Activated CD4-positive, alpha-beta memory T cell treated with anti-CD3 and anti-CD28 coated beads for 36 hours (primary cell): ENCODE results near the gene PPP6R2. TPM values are rescaled to one million over a fixed set of nuclear protein-coding genes. Genes with fewer than 3 reads are reported as not detected.

ENCODE experiments used
- CTCF ChIA-PET: fragments of 350-600 bp; sonication (Branson Sonifier 250); formaldehyde crosslinking; loops from one replicate; lab custom pipeline; 2021; ENCODE audit warnings: antibody characterized with exemption, inconsistent platforms; lab: Charles Lee
- POLR2A ChIA-PET: fragments of 350-600 bp; sonication (Branson Sonifier 250); formaldehyde crosslinking; loops from one replicate; lab custom pipeline; 2021; ENCODE audit warnings: antibody characterized with exemption; lab: Charles Lee
- DNase-seq: peaks from one replicate; pipeline ENCODE4 v3.0.0-alpha.2; 2020
- H3K27ac Mint-ChIP-seq: one replicate; pipeline ENCODE4 v1.8.0; 2021; ENCODE audit warnings: mixed read lengths
- H3K27me3 Mint-ChIP-seq: one replicate; pipeline ENCODE4 v1.8.0; 2021; ENCODE audit warnings: mixed read lengths
- H3K36me3 Mint-ChIP-seq: one replicate; pipeline ENCODE4 v1.8.0; 2021; ENCODE audit warnings: mixed read lengths
- H3K4me1 Mint-ChIP-seq: one replicate; pipeline ENCODE4 v1.8.0; 2021; ENCODE audit warnings: low read depth, mixed read lengths
- H3K4me3 Mint-ChIP-seq: one replicate; pipeline ENCODE4 v1.8.0; 2021; ENCODE audit warnings: mild to moderate bottlenecking, mixed read lengths
- H3K9me3 Mint-ChIP-seq: one replicate; pipeline ENCODE4 v1.8.0; 2021; ENCODE audit warnings: mixed read lengths
- intact Hi-C: fragments of 100-400 bp; cut with micrococcal nuclease; formaldehyde crosslinking; loops from one replicate; pipeline ENCODE4 v1.15.1; 2023
- total RNA-seq, 2 experiments: library from RNA; stranded (reverse); gene quantifications; one replicate each; pipeline ENCODE4 v1.2.3, GENCODE V29; 2021

The PPP6R2 gene
- total RNA-seq, 2 experiments from 2014 or later: 41.2 to 41.7 TPM

DNA sequence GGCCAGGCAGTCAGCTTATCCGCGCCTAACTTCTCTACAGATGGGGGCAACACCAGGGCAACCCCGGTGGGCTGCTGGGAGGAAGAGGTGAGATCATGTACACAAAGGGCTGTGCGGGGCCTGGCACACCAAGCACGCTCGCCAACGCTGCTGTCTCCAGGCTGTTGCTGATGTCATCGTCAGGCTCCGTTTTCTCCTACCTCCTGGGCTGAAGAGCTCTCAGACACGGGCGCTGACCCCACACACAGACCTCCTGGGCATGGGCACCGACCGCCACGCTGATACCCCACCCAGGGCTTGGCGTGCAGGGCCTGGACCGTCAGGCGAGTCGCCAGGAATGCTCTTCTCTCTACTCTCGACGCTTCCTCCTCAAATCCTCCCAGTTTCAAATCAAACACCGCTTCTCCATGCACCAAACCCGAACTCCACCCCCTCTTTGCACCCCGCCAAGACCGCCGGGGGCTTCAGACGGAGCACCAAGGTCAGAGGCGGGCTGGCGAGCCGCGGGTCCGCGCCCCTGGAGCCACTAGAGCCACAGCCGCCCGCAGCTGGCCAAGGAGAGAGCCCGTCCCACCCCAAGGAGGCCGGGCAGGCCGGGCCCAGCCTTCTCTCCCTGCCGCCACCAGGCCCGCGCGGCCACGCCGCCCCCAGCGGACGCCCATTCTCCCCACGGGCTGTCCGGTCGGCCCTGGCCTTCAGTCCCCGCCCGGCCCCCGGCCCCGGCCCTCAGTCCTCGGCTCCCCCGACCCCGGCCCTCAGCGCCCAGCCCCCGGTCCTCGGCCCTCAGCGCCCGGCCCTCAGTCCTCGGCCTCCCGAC lies 130.9 kb downstream of the PPP6R2 start:
- H3K27ac Mint-ChIP-seq: peak overlapping the region; percentile 78
- intact Hi-C loops: loop anchor here (2.0 to 5.0 kb wide), 3 partner anchors 21 to 132 kb away; partner anchors contain the start of genes LMF2 and PPP6R2
- H3K36me3 Mint-ChIP-seq: no peaks in the 10 kb centered on the region
- peak; percentile 66 for DNase-seq
- no peaks in the 10 kb centered on the region for H3K9me3 Mint-ChIP-seq
- peaks cover 54% of the 10 kb centered on the region for H3K4me1 Mint-ChIP-seq
- POLR2A ChIA-PET: interaction anchor here (1.0 to 1.7 kb wide), 4 partner anchors 34 to 62 kb away, joined by 4 to 7 read pairs (median 4); partner anchors contain the start of genes LMF2, NCAPH2 and SCO2
- H3K27me3 Mint-ChIP-seq: no peaks in the 10 kb centered on the region
- CTCF ChIA-PET: interaction anchor here (0.7 to 3.6 kb wide), 12 partner anchors 9 to 223 kb away, joined by 3 to 12 read pairs (median 4); partner anchors contain the start of genes HDAC10, SCO2 and SYCE3
- peak overlapping the region; percentile 95 for H3K4me3 Mint-ChIP-seq

DNA sequence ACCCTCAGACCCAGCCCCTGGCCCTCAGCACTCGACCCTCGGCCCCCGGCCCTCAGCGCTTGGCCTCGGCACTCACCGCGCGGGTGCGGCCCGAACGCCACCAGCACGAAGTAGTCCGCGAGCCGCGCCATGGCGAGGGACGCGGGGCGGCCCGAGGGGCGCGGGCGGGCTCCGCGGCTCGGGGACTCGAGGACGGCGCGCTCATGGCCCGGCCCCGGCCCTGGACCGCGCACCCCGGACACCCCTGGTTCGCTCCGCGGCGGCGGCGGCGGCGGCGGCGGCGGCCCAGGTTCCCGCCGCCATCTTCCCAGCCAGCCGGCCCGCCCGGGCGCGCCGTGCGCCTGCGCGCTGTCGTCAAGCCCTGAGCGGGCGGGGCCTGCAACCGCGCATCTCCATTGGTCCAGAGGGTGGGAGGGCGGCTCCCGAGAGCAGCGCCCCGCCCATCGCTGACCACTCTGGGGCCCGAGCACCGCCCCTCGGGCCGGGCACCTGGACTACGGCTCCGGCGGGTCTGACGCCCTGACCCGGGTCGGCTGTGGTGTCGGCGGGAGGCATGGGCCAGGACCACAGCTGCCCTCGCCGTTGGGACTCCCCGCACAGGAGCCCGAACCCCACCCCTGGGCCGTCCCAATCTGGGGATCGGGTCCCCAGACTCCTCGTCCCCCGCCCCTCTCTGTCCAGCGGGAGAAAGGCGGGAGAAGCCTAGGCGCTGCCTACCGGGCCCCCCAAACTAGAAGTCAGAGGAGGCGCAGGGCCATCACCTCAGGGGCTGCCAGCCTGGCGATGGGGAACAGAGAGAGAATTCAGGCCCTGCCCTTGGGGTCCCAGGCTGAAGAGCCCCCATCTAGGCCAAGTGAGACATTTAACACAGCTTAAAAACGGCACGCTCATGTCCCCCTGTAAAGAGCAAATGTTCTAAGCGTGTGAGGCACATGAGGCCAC lies 131.9 kb downstream of the PPP6R2 start, which contains the start of gene SBF1:
Gene SBF1, minus strand, starts transcription at position 326 of the 942 bp plus-strand sequence. Its CDS starts 195 bp downstream, at position 131.
- DNase-seq: peak; percentile 93
- no peaks in the 10 kb centered on the region for H3K9me3 Mint-ChIP-seq
- H3K4me1 Mint-ChIP-seq: peaks cover 47% of the 10 kb centered on the region
- peak within 1 kb of the TSS; percentile 95 for H3K4me3 Mint-ChIP-seq
- peak within 1 kb of the TSS; percentile 78 for H3K27ac Mint-ChIP-seq
- POLR2A ChIA-PET: interaction anchor here (0.9 to 1.7 kb wide), 4 partner anchors 10 to 51 kb away, joined by 3 to 7 read pairs (median 4); partner anchors contain the start of genes LMF2, NCAPH2 and SCO2
- intact Hi-C loops: loop anchor here (1.0 to 5.0 kb wide), 3 partner anchors 32 to 146 kb away; partner anchors contain the start of genes LMF2 and PPP6R2
- H3K27me3 Mint-ChIP-seq: no peaks in the 10 kb centered on the region
- H3K36me3 Mint-ChIP-seq: no peaks in the 10 kb centered on the region
- CTCF ChIA-PET: interaction anchor here (0.8 to 3.6 kb wide), 4 partner anchors 18 to 146 kb away, joined by 3 to 12 read pairs (median 7); partner anchors contain the start of gene SCO2

DNA sequence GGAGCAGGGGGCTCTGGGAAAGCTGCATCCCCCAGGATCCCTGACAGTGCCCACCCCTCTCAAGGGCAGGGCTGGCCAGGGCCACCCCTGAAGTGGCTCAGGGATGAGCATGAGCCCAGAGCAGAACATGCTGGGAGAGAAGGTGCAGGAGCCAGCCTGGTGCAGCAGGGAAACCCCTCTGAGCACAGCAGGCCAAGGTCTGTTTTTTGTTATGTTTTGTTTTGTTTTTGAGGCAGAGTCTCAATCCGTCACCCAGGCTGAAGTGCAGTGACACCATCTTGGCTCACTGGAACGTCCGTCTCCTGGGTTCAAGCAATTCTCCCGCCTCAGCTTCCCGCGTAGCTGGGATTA lies 132.5 kb downstream of the PPP6R2 start:
- Mint-ChIP-seq H3K4me3 (peak overlapping the region; percentile 62), H3K9me3 (no peaks in the 10 kb centered on the region), H3K27ac (no peak overlapping the region), H3K36me3 (no peaks in the 10 kb centered on the region), H3K4me1 (peaks cover 43% of the 10 kb centered on the region), H3K27me3 (peaks cover 3% of the 10 kb centered on the region)
- DNase-seq: no peak
- intact Hi-C loops: loop anchor here (1.0 to 2.0 kb wide), 2 partner anchors 31 to 146 kb away; partner anchors contain the start of gene LMF2
- CTCF ChIA-PET: interaction anchor here (0.9 kb wide), 1 partner anchor 145 kb away, joined by 3 read pairs; no protein-coding TSS in a partner anchor
- POLR2A ChIA-PET: interaction anchor here (0.9 to 1.4 kb wide), 3 partner anchors 9 to 50 kb away, joined by 3 to 4 read pairs (median 4); partner anchors contain the start of gene SCO2

DNA sequence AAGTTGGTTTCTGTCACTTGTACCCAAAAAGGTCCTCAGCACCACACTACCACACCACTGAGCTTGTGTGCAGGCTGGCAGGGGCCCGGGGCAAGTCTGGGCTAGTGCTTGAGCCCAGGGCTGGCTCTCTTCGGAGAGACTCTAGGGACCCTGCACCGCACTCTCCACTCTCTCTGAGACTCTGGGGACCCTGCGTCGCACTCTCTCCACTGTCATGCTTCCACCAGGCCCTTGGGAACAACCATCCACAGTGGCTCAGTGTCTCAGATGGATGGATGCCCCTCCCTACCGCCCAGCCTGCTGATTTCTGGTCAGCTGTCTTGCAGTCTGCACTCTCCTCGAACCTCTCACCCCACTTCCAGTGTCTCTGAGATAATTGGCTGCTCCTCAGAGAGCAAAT lies 133.7 kb downstream of the PPP6R2 start:
- Mint-ChIP-seq H3K4me1 (peaks cover 31% of the 10 kb centered on the region), H3K36me3 (no peaks in the 10 kb centered on the region), H3K27me3 (peaks cover 3% of the 10 kb centered on the region), H3K27ac (no peak overlapping the region), H3K9me3 (no peaks in the 10 kb centered on the region), H3K4me3 (peak overlapping the region; percentile 22)
- intact Hi-C loops: no loop called here
- no peak for DNase-seq
- POLR2A ChIA-PET: no interaction called here
- CTCF ChIA-PET: interaction anchor here (1.3 kb wide), 1 partner anchor 21 kb away, joined by 3 read pairs; no protein-coding TSS in a partner anchor

DNA sequence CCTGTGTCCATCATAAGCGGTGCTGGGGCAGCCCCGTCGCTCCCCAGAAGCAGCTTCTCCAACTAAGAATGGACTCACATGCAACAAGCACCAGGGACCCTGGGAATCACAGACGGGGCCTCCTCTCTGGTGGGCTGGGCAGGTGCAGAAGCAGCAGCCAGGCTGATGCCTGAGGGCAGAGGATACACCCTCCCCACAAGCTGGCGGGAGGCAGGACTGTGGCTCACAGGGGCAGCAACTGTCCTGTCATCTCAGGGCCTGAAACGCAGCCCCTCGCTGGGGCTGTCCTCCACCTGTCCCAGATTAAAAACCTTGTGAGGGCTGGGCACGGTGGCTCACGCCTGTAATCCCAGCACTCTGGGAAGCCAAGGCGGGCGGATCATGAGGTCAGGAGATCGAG lies 134.8 kb downstream of the PPP6R2 start:
- DNase-seq: no peak
- Mint-ChIP-seq H3K4me1 (peaks cover 21% of the 10 kb centered on the region), H3K9me3 (no peaks in the 10 kb centered on the region), H3K36me3 (no peaks in the 10 kb centered on the region), H3K27ac (no peak overlapping the region), H3K4me3 (no peak overlapping the region), H3K27me3 (peaks cover 3% of the 10 kb centered on the region)
- CTCF ChIA-PET: interaction anchor here (0.8 to 1.3 kb wide), 2 partner anchors 20 to 30 kb away, joined by 3 to 5 read pairs; partner anchors contain the start of gene NCAPH2
- intact Hi-C loops: no loop called here
- POLR2A ChIA-PET: no interaction called here

DNA sequence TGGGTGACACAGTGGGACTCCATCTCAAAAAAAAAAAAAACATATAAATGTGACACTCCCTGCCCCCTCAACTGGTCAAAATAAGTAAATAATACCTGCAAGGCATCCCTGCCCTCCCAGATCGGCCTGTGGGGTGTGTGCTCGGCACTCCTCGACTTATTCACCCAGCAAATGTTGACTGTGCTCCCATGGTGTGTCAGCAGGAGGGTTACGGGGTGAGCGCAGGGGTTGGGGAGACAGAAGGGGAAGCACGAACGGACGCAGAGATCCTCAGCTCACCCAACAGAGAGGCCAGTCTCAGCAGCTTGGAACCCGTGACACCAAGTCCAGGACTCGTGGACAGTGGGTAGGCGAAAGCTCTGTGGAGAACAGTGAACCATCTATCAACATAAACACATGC lies 136.6 kb downstream of the PPP6R2 start:
- intact Hi-C loops: no loop called here
- CTCF ChIA-PET: interaction anchor here (1.3 to 2.7 kb wide), 2 partner anchors 18 to 141 kb away, joined by 6 to 15 read pairs; no protein-coding TSS in a partner anchor
- H3K27ac Mint-ChIP-seq: no peak overlapping the region

DNA sequence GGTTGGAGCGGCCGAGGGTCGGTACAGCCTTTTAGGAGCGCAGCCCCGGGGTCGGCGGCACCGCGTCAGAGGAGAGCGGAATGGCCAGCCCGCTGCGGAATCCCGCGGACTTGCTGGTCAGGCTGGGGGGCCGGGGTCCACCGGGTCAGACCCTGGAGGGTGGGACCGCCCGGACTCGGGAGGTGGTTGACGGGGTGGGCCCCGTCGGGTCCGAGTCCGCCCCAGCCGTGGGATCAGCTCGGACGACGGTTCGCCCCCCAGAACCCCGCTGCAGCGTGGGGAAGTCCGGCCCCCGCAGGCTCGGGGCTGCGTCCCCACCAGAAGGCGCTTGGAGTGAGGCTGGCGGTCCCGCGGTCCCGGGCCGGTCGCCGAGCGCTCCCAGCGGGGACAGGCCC lies 137.9 kb downstream of the PPP6R2 start:
- H3K27me3 Mint-ChIP-seq: peaks cover 3% of the 10 kb centered on the region
- H3K4me3 Mint-ChIP-seq: peak overlapping the region; percentile 62
- no peaks in the 10 kb centered on the region for H3K9me3 Mint-ChIP-seq
- peaks cover 3% of the 10 kb centered on the region for H3K4me1 Mint-ChIP-seq
- H3K27ac Mint-ChIP-seq: no peak overlapping the region
- no peak for DNase-seq
- ChIA-PET POLR2A (interaction anchor here (1.0 kb wide), 1 partner anchor 44 kb away, joined by 4 read pairs; the partner anchor contains the start of gene SCO2), CTCF (interaction anchor here (2.7 kb wide), 1 partner anchor 17 kb away, joined by 15 read pairs; no protein-coding TSS in a partner anchor)
- peaks cover 2% of the 10 kb centered on the region for H3K36me3 Mint-ChIP-seq
- intact Hi-C loops: no loop called here

More for the DNA sequence above, 136.6 kb downstream of the PPP6R2 start:
- POLR2A ChIA-PET: no interaction called here
- Mint-ChIP-seq H3K27me3 (peaks cover 3% of the 10 kb centered on the region), H3K36me3 (peaks cover 2% of the 10 kb centered on the region), H3K4me3 (peak overlapping the region; percentile 65), H3K4me1 (peaks cover 8% of the 10 kb centered on the region), H3K9me3 (no peaks in the 10 kb centered on the region)
- no peak for DNase-seq

DNA sequence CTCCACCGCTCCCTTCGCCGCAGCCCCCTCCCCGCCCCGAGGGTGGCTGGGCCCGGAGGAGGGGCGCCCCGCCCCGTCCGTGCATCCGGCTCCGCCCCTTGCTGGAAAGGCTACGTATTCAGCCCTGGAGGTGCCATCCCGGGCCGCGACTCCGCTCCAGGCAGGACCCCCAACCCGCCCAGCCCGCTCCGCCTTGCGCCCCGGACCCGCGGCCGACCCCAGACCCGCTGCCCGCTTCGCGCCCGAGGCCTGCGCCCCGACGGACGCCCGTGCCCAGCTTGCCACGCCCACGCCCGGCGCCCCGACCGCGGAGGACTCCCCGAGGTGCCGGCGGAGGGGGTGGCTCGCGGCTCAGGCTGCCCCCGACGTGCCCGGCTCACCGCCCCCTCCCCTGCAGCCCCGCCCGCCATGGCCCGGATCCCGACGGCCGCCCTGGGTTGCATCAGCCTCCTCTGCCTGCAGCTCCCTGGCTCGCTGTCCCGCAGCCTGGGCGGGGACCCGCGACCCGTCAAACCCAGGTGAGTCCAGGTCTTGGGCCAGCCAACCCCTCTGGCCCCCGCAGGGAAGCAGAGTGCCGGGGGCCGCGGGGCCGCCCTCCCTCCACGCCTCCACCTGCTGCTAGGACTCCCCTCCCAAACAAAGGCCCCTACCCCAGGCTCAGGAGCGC lies 138.4 kb downstream of the PPP6R2 start, which contains the start of gene ADM2:
Gene ADM2, plus strand, starts transcription at position 104 of the 667 bp plus-strand sequence. Its CDS starts 305 bp downstream, at position 409.
- peaks cover 2% of the 10 kb centered on the region for H3K36me3 Mint-ChIP-seq
- CTCF ChIA-PET: interaction anchor here (2.7 kb wide), 1 partner anchor 16 kb away, joined by 15 read pairs; no protein-coding TSS in a partner anchor
- H3K4me3 Mint-ChIP-seq: peak within 1 kb of the TSS; percentile 79

DNA sequence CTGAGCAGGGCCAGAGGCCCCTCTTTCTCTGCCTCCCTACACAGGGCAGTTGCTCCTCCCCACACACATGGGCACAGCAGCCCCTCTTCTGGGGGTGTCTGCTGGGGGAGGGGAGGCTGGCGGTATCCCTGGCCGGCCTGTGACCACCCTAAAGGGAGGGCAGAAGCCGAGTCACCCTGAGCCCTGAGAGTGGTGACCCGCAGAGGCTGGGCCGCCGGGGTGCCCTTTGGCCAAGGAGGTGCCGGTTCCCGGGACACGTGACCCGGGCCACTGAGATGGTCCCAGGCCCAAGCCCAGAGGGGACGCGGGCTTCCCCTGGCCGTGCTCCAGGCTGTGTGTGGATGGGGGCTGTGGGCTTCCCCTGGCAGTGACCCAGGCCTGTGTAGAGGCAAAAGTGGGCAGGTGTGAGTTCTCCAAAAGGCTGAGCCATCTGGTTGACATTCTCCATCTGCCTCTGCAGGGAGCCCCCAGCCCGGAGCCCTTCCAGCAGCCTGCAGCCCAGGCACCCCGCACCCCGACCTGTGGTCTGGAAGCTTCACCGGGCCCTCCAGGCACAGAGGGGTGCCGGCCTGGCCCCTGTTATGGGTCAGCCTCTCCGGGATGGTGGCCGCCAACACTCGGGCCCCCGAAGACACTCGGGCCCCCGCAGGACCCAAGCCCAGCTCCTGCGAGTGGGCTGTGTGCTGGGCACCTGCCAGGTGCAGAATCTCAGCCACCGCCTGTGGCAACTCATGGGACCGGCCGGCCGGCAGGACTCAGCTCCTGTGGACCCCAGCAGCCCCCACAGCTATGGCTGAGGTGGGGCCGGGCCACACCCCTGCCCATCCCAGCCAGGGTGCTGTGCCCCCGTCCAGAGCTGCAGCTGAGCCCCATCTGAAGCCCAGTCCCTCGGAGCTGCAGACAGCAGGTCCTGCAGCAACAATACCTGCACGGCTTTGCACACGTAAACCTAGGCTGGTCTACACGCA lies 139.3 kb downstream of the PPP6R2 start:
- Mint-ChIP-seq H3K4me1 (peaks cover 3% of the 10 kb centered on the region), H3K4me3 (peak overlapping the region; percentile 79), H3K27me3 (peaks cover 3% of the 10 kb centered on the region), H3K36me3 (peaks cover 2% of the 10 kb centered on the region), H3K9me3 (no peaks in the 10 kb centered on the region), H3K27ac (no peak overlapping the region)
- DNase-seq: no peak
- CTCF ChIA-PET: interaction anchor here (2.7 kb wide), 1 partner anchor 15 kb away, joined by 15 read pairs; no protein-coding TSS in a partner anchor
- POLR2A ChIA-PET: interaction anchor here (1.5 kb wide), 1 partner anchor 12 kb away, joined by 3 read pairs; no protein-coding TSS in a partner anchor
- intact Hi-C loops: no loop called here

More for the DNA sequence above, 138.4 kb downstream of the PPP6R2 start, which contains the start of gene ADM2:
- intact Hi-C loops: no loop called here
- H3K4me1 Mint-ChIP-seq: peaks cover 3% of the 10 kb centered on the region
- DNase-seq: peak; percentile 80
- no peaks in the 10 kb centered on the region for H3K9me3 Mint-ChIP-seq
- H3K27ac Mint-ChIP-seq: no peak within 1 kb of the TSS
- POLR2A ChIA-PET: interaction anchor here (1.0 to 1.5 kb wide), 2 partner anchors 11 to 44 kb away, joined by 3 to 4 read pairs; partner anchors contain the start of gene SCO2
- peaks cover 3% of the 10 kb centered on the region for H3K27me3 Mint-ChIP-seq
